ENCODE data around the gene HBG2.
"Not testable (repeated sequence)": the region's sequence is repeated elsewhere in the genome, so short reads cannot be mapped to it uniquely, and the experiment has no call there.

The HBG2 gene

DNA sequence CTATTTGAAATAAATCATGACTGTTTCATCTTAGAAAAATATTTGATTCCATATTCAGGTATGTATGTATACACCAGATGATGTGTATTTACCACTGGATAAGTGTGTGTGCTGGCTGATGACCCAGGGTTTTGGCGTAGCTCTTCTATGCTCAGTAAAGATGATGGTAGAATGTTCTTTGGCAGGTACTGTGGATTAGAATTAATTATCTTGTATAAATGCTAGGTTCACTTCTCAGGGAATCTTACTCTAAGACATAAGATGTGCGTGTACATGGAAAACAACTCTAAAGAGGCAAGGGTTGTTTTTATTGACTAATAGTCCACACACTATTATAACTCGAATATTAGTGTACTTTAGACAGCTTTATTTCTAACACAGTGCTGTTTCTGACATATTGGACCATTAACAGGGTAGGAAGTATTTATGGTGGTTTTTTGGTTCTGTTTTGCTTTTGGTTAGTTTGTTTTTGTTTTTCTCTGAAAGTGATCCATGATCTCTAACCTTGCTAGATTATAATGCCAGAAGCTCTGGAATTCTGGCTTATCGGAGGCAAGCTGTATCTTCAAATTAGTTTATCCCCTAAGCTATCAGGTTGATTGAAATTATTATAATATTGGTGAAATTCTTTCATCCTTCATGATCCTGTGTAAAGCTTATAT is 3.9 kb downstream of the HBG2 start:
- DNase-seq: no peak

DNA sequence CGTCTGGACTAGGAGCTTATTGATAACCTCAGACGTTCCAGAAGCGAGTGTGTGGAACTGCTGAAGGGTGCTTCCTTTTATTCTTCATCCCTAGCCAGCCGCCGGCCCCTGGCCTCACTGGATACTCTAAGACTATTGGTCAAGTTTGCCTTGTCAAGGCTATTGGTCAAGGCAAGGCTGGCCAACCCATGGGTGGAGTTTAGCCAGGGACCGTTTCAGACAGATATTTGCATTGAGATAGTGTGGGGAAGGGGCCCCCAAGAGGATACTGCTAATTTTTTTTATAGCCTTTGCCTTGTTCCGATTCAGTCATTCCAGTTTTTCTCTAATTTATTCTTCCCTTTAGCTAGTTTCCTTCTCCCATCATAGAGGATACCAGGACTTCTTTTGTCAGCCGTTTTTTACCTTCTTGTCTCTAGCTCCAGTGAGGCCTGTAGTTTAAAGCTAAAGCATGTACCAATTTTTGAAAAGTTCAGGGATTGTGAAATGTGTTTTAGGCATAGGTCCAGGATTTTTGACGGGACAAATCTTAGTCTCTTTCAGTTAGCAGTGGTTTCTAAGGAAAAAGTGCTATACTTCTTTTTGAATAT is 4.7 kb downstream of the HBG2 start, which contains the start of gene HBG1:
HBG1 (minus strand) TSS at position 51 of the 590 bp plus-strand sequence. CDS start 53 bp downstream, outside the sequence.
- DNase-seq: not testable (repeated sequence)

DNA sequence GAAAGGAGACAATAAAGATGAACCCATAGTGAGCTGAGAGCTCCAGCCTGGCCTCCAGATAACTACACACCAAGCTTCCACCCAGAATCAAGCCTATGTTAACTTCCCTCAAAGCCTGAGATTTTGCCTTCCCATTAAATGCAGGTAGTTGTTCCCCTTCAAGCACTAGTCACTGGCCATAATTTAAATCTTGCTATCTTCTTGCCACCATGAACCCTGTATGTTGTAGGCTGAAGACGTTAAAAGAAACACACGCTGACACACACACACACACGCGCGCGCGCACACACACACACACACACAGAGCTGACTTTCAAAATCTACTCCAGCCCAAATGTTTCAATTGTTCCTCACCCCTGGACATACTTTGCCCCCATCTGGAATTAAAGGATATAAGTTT is 6.1 kb downstream of the HBG2 start:
- DNase-seq: not testable (repeated sequence)

DNA sequence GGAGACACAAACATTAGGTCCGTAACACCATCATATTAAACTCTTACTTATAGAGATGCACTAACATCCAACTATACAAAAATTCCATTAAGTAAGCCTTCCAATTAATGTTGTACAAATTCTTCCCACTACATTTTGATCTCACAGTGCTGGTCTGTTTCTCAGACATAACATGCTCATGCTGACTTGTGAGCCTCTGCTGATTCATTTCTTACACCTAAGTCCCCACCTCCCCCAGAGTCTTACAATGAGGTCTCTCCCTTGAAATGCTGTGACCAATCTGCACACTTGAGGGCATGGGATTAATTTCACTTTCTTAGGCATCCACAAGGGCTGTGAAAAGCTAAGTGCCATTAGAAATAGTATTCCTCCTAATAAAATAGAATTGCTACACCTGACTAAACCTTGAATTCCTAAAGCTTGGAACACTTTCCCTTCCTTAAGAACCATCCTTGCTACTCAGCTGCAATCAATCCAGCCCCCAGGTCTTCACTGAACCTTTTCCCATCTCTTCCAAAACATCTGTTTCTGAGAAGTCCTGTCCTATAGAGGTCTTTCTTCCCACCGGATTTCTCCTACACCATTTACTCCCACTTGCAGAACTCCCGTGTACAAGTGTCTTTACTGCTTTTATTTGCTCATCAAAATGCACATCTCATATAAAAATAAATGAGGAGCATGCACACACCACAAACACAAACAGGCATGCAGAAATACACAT is 6.9 kb downstream of the HBG2 start:
- DNase-seq: no peak

DNA sequence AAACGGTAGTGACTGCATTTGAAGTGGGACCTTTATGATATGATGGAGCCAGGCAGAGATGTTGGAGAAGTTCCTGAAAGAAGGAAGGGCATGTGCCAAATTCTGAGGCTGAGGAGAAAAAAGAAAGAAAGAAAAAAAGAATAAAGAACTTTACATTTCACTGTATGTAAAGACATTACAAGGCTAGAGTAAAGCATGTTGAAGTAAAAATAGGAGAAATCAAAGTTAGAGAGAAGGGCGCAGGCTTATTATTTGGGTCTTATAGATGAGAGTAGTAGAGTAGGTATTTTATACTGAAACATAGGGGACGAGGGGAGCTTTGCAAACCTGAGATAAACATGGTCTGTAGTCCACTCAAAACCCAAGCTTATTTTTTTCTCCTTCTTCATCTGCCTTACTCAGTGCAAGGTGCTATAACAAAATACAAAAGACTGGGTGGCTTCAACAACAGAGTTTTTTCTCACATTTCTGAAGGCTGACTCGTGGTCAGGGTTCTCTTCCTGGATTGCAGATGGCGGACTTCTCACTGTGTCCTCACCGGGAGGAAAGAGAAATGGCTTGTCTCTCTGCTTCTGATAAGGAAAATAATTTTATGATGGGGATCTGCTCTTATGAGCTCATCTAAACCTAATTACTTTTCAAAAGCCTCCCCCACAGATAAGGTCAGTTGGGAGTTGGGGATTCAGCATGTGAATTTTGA is 7.7 kb downstream of the HBG2 start:
- DNase-seq: no peak

DNA sequence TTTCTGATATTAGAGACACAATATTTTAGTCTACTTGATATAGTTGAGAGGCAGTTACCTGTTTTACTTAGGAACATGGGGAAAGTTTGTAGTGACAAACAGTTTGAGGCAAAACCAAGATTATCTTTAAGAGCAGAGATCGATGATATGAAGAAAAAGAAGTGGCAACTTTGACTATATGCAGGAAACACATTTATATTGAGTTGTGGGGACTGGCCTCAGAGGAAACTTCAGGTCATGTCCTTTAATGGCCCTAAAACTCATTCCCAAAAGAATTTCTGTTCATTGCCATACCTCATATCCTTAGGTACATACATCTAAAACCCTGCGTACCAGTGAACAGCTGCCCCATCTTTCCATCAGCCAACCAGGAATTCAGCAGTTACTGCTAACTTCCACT is 9.4 kb downstream of the HBG2 start:
- DNase-seq: no peak

DNA sequence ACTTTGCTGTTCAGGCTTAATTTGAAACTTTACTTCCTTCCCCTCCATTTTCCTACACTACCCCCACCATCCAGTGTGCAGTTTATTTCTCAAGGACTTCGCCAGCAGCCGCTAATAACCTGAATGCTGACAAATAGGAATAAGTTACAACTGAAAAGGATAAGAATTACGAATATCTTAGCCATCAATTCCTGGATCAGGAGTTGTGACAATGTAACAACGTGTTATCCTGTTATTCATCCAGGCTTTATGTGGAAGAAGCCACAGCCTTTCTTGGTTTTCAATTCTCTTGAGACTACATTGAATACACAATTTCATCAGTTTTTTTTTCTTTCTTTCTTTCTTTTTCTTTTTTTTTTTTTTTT is 10.8 kb downstream of the HBG2 start:
- no peak for DNase-seq

DNA sequence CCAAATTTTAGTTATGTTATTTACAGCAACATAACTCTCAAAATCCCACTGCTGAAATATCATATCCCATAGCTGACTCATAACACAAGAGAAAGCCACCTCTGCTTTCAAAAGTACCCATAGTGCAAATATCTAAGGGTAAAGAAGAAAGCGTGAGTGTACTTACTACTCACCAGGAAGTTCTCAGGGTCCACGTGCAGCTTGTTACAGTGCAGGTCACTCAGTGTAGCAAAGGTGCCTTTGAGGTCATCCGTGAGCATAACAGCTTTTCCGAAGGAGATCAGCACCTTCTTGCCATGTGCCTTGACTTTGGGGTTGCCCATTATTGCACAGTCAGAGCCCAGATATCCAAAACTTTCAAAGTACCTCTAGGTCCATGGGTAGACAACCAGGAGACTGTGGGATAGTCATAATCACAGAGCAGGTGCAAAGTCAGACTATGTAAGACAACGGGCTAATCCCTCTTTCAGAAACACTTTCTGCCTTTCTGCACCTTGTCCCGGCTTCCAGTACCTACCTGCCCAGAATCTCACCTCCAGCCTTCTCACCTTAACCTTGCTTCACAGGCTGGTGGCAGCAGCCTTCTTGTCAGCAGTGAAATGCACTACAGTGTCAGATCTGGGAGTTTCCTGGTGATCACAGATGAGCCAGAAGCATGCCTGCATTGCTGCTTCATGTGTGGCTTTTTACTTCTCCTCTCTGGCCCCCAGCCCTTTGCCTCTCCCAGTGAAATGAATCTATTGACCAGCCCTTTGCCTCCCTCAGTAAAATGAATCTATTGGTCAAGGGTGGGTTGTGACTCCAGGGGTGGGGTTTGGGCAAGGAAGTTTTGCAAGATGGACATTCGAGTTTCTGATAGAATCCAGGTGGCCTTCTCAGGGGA is 11.4 kb downstream of the HBG2 start:
- no peak for DNase-seq

DNA sequence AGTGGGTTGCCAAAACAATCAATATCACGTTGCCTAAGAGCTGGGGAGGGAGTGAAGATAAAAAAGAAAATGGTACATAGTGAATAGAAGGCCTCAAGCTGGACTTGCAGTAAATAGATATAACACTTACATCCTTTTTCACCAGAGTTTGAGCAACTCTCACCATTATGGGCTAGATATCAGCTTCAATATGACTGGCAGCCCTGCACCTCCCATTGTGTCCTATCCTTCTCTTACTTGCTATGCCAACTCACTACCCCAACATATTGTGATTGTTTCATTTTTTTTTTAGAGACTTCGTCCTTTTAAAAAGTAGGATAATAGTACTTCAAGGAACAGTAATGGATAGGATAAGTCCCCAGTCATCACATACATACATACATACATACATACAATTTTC is 12.4 kb downstream of the HBG2 start:
- no peak for DNase-seq

DNA sequence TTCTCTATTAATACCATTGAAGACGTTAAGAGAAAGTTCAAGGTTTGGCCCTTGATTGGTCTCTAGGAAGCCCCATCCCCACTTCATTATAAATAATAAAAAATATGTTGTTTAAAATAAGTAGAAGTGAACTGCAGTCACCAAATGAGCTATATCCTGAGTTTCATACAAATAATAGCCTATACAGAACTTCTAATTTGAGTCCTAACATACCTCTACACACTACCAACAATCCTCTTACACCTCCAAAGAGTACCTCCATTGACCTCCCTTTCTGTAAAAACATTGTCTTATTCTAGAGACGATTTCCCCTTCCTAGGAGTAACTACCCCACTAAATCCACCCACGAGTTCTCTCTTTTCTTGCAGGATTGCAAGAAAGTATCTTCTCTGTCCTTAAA is 13.1 kb downstream of the HBG2 start:
- DNase-seq: no peak

DNA sequence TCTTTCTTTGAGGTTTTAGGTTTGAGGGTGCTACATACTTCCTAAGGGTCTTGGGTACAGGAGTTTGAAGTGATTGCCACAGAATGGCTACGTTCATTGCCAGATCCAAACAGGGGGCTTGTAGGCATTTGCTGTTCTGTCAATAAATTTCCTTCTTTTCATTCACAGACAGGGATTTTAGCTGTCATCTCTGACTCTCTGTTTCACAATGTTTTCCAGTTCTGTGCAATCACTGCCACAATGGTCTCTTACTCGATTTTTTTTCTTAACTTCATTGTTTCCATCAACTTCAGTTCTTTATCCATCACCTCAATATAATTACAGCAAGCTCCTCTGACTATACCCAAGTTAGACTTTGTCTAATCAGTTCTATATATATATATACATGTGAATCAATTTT is 14.1 kb downstream of the HBG2 start:
- DNase-seq: no peak

DNA sequence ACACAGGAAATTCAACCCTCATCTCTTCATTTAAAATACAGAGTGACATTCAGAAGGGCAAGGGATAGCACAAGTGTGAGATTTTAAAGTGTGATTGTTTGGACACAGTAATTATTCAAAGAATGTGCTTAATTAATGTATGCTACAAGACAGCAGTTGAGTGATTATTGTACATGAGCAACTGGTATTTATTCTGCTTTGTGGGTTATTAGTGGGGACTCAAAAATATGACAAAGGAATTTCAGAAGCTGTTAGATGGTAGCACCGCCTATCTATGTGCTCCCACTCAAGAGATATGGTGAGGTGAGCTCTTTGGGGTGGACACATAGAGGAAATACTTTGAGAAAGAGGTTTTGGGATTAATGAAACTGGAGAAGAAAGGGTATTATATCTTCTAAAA is 14.5 kb downstream of the HBG2 start:
- DNase-seq: no peak

DNA sequence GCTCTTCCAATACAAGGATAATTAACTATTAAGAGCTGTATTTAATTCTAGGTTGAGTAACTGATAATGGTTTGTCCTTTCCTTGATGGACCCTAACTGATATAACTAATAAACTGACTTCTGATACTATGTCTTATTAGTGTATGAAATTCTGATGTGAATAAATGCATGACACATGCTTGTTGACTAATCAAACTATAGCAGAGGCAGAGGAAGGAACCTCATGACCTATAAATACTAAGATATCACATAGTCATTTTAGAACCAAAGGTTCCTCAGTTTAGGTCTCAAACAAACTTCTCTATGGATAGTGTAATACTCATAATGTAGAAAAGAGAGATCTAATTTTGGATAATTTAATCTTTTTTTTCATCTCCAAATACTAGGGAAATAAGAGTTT is 15.5 kb downstream of the HBG2 start:
- DNase-seq: no peak

DNA sequence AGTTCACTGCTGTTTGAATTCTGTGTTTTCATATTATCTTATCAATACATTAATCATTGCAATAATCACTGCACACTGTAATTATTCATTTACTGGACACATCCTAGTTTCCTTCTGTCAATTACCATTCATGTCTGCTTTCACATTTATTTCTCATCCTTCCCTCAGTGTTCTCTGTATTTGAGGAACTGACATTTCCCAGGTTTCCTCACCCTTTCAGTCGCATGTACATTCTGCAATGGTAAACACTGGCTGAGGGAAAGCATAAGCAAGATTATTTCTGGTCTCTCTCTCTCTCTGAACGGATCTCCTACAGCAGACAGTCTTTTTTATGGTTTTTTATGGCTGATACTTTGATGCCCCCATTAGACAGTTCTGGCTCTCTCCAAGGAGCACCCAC is 16.1 kb downstream of the HBG2 start:
- no peak for DNase-seq

DNA sequence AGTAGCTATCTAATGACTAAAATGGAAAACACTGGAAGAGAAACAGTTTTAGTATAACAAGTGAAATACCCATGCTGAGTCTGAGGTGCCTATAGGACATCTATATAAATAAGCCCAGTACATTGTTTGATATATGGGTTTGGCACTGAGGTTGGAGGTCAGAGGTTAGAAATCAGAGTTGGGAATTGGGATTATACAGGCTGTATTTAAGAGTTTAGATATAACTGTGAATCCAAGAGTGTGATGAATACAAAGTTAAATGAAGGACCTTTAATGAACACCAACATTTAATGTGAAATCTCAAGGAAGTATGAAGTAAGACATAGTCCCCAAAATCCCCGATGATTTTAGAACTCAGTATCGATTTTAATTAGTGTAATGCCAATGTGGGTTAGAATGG is 17.2 kb downstream of the HBG2 start:
- no peak for DNase-seq

DNA sequence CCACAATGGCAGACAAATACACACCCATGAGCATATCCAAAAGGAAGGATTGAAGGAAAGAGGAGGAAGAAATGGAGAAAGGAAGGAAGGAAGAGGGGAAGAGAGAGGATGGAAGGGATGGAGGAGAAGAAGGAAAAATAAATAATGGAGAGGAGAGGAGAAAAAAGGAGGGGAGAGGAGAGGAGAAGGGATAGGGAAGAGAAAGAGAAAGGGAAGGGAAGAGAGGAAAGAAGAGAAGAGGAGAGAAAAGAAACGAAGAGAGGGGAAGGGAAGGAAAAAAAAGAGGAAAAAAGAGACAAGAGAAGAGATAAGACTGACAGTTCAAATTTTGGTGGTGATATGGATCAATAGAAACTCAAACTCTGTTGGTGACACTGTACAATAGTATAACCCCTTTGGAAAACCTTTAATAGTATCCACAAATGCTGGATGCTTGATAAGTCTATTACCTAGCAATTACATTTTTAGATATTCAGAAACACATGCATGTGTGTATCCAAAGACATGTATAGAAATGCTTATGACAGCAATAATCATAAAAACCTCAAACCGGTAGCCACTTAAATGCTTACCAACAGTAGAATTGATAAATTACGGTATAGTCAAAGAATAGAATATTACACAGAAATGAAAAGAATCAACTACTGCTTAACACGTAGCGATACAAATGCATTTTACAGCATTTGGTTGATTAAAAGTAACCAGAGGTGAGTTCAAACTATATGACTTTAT is 19.1 kb downstream of the HBG2 start:
- no peak for DNase-seq

DNA sequence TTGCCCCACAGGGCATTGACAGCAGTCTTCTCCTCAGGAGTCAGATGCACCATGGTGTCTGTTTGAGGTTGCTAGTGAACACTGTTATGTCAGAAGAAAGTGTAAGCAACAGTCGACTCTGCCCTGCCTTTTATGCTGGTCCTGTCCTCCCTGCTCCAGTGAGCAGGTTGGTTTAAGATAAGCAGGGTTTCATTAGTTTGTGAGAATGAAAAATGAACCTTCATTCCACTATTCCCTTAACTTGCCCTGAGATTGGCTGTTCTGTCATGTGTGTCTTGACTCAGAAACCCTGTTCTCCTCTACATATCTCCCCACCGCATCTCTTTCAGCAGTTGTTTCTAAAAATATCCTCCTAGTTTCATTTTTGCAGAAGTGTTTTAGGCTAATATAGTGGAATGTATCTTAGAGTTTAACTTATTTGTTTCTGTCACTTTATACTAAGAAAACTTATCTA is 20.2 kb downstream of the HBG2 start, which contains the start of gene HBD:
HBD (minus strand) TSS at position 103 of the 454 bp plus-strand sequence; CDS start at position 53, 50 bp downstream.
- DNase-seq: no peak

DNA sequence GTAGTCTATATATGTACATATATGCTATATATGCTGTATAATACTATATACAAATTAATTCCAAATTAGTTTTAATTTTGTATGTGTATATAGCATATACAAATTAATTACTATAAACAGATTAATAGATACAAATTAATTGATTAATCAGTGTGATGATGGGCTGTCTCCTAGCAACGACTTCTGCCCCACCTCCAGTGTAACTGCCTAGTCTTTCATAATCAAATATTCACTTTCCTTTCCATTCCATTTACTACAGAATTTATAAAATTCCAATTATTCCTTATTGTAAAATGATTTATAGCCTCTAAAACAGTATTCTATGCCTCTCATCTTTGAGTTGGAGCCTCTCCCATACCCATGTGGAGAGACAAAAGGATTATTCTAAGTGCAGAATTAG is 21.3 kb downstream of the HBG2 start:
- no peak for DNase-seq

DNA sequence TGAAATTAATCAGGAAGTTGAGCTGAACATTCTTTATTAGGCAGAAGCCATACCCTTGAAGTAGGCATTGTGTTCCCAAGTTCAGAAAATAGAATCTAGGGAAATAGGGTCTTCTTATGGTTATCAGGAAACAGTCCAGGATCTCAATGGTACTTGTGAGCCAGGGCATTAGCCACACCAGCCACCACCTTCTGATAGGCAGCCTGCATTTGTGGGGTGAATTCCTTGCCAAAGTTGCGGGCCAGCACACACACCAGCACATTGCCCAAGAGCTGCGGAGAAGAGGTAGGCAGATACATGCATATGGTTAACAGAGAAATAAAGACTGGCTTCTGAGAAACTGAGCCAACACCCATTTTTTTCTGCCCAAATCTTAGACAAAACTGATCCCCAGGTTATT is 21.8 kb downstream of the HBG2 start:
- no peak for DNase-seq

DNA sequence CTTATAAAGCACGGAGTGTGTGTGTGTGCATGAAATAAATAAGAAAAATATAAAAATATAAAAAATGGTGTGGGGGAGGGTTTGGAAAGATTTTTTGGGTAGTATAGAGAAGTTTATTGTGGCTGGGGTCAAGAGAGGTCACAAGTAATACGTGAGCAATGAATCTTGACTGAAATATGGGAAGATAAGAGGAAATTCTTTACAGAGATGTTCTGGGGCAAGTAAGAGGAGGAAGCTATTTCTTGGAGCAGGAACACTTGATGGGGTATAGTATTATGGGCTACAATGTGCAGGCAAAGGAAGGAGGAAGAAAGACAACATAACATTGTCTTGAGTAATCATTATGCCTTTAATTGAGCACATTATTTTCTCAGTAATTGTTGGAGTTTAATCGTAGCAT is 22.4 kb downstream of the HBG2 start:
- DNase-seq: no peak

Measured in hypothalamus (tissue), 51 donors.